Stimulated activated CD8-positive, alpha-beta memory T cell treated with anti-CD3 and anti-CD28 coated beads, Interleukin-12 subunit alpha, Interleukin-12 subunit beta, amount 100 ng/mL, for 24 hours (primary cell): ENCODE measurements around the gene SPRR2G.
"Not testable (repeated sequence)": the region's sequence is repeated elsewhere in the genome, so short reads cannot be mapped to it uniquely, and the experiment has no call there.

Experiments
- DNase-seq: peaks from one replicate; pipeline ENCODE4 v3.0.0-alpha.2; 2020; ENCODE audit errors: extremely low read depth

Gene SPRR2G

GRCh38 chr1:153150846-153151245 is at the start of gene SPRR2G:
Gene SPRR2G (minus strand): TSS chr1:153150890. CDS start chr1:153150110, 780 bp downstream.
- DNase-seq = no peak

GRCh38 chr1:153195216-153195615 is 44.5 kb upstream of the SPRR2G start:
- no peak for DNase-seq

GRCh38 chr1:153194331-153195050 is 43.8 kb upstream of the SPRR2G start:
- DNase-seq = no peak

GRCh38 chr1:153192697-153193096 is 42.0 kb upstream of the SPRR2G start:
- no peak for DNase-seq

GRCh38 chr1:153190373-153190772 is 39.7 kb upstream of the SPRR2G start:
- DNase-seq = no peak

- not testable (repeated sequence) for DNase-seq
Measured at GRCh38 chr1:153188301-153188700, 37.6 kb upstream of the SPRR2G start.

GRCh38 chr1:153180556-153180955 is 29.9 kb upstream of the SPRR2G start:
- no peak for DNase-seq

- DNase-seq = no peak
Measured at GRCh38 chr1:153178922-153179321, 28.2 kb upstream of the SPRR2G start.

GRCh38 chr1:153174624-153175023 is 23.9 kb upstream of the SPRR2G start:
- no peak for DNase-seq

GRCh38 chr1:153168686-153169085 is 18.0 kb upstream of the SPRR2G start:
- DNase-seq = no peak

- no peak for DNase-seq
Measured at GRCh38 chr1:153155541-153155940, 4.9 kb upstream of the SPRR2G start.

- no peak for DNase-seq
Measured at GRCh38 chr1:153152481-153152880, 1.8 kb upstream of the SPRR2G start.

GRCh38 chr1:153141377-153141776 is 9.3 kb downstream of the SPRR2G start:
- no peak for DNase-seq

- no peak for DNase-seq
Measured at GRCh38 chr1:153140484-153140883, 10.2 kb downstream of the SPRR2G start.

GRCh38 chr1:153133743-153134142 is 16.9 kb downstream of the SPRR2G start:
- no peak for DNase-seq

GRCh38 chr1:153133267-153133666 is 17.4 kb downstream of the SPRR2G start:
- no peak for DNase-seq

GRCh38 chr1:153128688-153129087 is 22.0 kb downstream of the SPRR2G start:
- not testable (repeated sequence) for DNase-seq

- no peak for DNase-seq
Measured at GRCh38 chr1:153127296-153127695, 23.4 kb downstream of the SPRR2G start.

- DNase-seq = no peak
Measured at GRCh38 chr1:153125536-153125935, 25.2 kb downstream of the SPRR2G start.

- DNase-seq = not testable (repeated sequence)
Measured at GRCh38 chr1:153123793-153124192, 26.9 kb downstream of the SPRR2G start.

- DNase-seq = no peak
Measured at GRCh38 chr1:153122831-153123421, 27.8 kb downstream of the SPRR2G start.

- no peak for DNase-seq
Measured at GRCh38 chr1:153120945-153121344, 29.7 kb downstream of the SPRR2G start.

- DNase-seq = no peak
Measured at GRCh38 chr1:153119491-153119971, 31.2 kb downstream of the SPRR2G start.
